ENCODE measurements around the gene POLL. TPM values are rescaled to one million over a fixed set of nuclear protein-coding genes. Genes with fewer than 3 reads are reported as not detected.

The POLL gene
- total RNA-seq, 1 experiment from 2014 or later, result 40.7 TPM

- no TSS peak for BruUV-seq (replicated peaks)
- Mint-ChIP-seq H3K27me3 (ENCODE audit: insufficient read depth, unreplicated experiment) (peaks cover 19% of the 10 kb centered on the region), H3K4me1 (ENCODE audit: insufficient read depth, unreplicated experiment) (peaks cover 5% of the 10 kb centered on the region), H3K36me3 (ENCODE audit: insufficient read depth, unreplicated experiment) (peaks cover 11% of the 10 kb centered on the region), H3K9me3 (ENCODE audit: unreplicated experiment) (no peaks in the 10 kb centered on the region), H3K27ac (ENCODE audit: low read depth, unreplicated experiment) (no peak overlapping the region), H3K4me3 (ENCODE audit: unreplicated experiment) (peak overlapping the region; percentile 72)
- intact Hi-C loops (cut with micrococcal nuclease), result no loop called here
- no peak for DNase-seq (ENCODE audit: unreplicated experiment)
- CTCF ChIA-PET, result interaction anchor here (0.5 to 7.7 kb wide), 21 partner anchors 8 to 405 kb away, joined by 3 to 118 read pairs (median 4); no protein-coding TSS in a partner anchor
- TF ChIP-seq, protein P1, sequence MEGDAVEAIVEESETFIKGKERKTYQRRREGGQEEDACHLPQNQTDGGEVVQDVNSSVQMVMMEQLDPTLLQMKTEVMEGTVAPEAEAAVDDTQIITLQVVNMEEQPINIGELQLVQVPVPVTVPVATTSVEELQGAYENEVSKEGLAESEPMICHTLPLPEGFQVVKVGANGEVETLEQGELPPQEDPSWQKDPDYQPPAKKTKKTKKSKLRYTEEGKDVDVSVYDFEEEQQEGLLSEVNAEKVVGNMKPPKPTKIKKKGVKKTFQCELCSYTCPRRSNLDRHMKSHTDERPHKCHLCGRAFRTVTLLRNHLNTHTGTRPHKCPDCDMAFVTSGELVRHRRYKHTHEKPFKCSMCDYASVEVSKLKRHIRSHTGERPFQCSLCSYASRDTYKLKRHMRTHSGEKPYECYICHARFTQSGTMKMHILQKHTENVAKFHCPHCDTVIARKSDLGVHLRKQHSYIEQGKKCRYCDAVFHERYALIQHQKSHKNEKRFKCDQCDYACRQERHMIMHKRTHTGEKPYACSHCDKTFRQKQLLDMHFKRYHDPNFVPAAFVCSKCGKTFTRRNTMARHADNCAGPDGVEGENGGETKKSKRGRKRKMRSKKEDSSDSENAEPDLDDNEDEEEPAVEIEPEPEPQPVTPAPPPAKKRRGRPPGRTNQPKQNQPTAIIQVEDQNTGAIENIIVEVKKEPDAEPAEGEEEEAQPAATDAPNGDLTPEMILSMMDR (IDR thresholded peaks at IDR 0.05; ENCODE audit: unreplicated experiment), result no peak
- POLR2A ChIA-PET, result interaction anchor here (0.6 to 2.2 kb wide), 3 partner anchors 19 to 356 kb away, joined by 3 to 8 read pairs (median 4); partner anchors contain the start of genes DPCD and POLL
Observed at GRCh38 chr10:101569323-101569621, 18.8 kb downstream of the POLL start.

DNA sequence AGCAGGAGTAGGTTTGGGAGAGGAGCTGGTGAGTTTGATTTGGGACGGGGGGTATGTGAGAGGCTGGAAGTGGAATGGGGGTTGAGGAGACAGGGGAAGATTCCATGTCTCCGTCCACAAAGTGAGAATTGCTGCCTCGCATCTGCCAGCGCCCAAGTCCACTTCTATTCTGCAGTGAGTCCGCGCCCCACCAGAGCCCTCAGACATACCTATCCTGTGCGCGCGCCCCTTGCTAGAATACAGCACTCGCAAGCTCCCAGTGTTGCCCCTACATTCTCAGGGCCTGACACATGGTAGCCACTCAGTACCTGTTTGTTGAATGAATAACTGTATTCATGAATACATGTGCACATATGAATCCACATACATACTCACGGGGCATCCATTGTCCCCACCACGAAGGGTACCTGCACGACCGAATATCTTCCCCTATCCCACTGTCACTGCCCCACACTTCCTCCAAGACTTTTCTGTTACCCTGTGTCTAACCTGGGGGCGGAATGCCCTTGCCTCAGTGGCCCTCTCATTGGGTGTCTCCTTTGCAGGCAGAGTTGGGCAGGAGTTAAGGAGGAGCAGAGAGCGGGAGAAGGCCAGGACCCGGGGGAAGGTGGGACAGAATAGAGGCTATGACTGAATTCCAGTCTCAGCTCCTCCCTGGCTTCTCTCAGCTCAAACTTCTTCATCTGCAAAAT, 19.9 kb downstream of the POLL start:
- ChIA-PET CTCF (interaction anchor here (0.7 to 7.7 kb wide), 6 partner anchors 31 to 354 kb away, joined by 3 to 118 read pairs (median 4); no protein-coding TSS in a partner anchor), POLR2A (interaction anchor here (1.6 kb wide), 1 partner anchor 10 kb away, joined by 4 read pairs; no protein-coding TSS in a partner anchor)
- Mint-ChIP-seq H3K9me3 (ENCODE audit: unreplicated experiment) (no peaks in the 10 kb centered on the region), H3K4me3 (ENCODE audit: unreplicated experiment) (no peak overlapping the region), H3K4me1 (ENCODE audit: insufficient read depth, unreplicated experiment) (peaks cover 5% of the 10 kb centered on the region), H3K27ac (ENCODE audit: low read depth, unreplicated experiment) (no peak overlapping the region), H3K27me3 (ENCODE audit: insufficient read depth, unreplicated experiment) (peaks cover 19% of the 10 kb centered on the region), H3K36me3 (ENCODE audit: insufficient read depth, unreplicated experiment) (peaks cover 8% of the 10 kb centered on the region)
- BruUV-seq (replicated peaks), result no TSS peak
- DNase-seq (ENCODE audit: unreplicated experiment), result no peak
- intact Hi-C loops (cut with micrococcal nuclease), result no loop called here
- TF ChIP-seq, protein P1 (IDR thresholded peaks at IDR 0.05; ENCODE audit: unreplicated experiment), result no peak

GRCh38 chr10:101567165-101568006, 20.7 kb downstream of the POLL start:
- BruUV-seq (replicated peaks), result no TSS peak
- intact Hi-C loops (cut with micrococcal nuclease), result no loop called here

More at GRCh38 chr10:101567165-101568006, 20.7 kb downstream of the POLL start:
- Mint-ChIP-seq H3K36me3 (ENCODE audit: insufficient read depth, unreplicated experiment) (peaks cover 6% of the 10 kb centered on the region), H3K4me1 (ENCODE audit: insufficient read depth, unreplicated experiment) (peaks cover 5% of the 10 kb centered on the region), H3K4me3 (ENCODE audit: unreplicated experiment) (no peak overlapping the region), H3K27ac (ENCODE audit: low read depth, unreplicated experiment) (no peak overlapping the region), H3K27me3 (ENCODE audit: insufficient read depth, unreplicated experiment) (peaks cover 19% of the 10 kb centered on the region), H3K9me3 (ENCODE audit: unreplicated experiment) (no peaks in the 10 kb centered on the region)
- TF ChIP-seq, protein P1 (IDR thresholded peaks at IDR 0.05; ENCODE audit: unreplicated experiment), result no peak
- no peak for DNase-seq (ENCODE audit: unreplicated experiment)
- CTCF ChIA-PET, result interaction anchor here (0.7 to 7.7 kb wide), 5 partner anchors 30 to 353 kb away, joined by 3 to 118 read pairs (median 4); no protein-coding TSS in a partner anchor
- POLR2A ChIA-PET, result interaction anchor here (1.6 kb wide), 1 partner anchor 9 kb away, joined by 4 read pairs; no protein-coding TSS in a partner anchor
